GM21367 (cell line): ENCODE data around the gene RABGAP1L.
"Not testable (repeated sequence)": the region's sequence is repeated elsewhere in the genome, so short reads cannot be mapped to it uniquely, and the experiment has no call there.

Source experiments
- ATAC-seq: cut with Tn5 transposase; IDR thresholded peaks from one replicate; pipeline ENCODE4 v1.9.1; 2021; ENCODE audit not compliant: unreplicated experiment

The RABGAP1L gene

GRCh38 chr1:174358786-174359453 is 199.6 kb downstream of the RABGAP1L start:
- ATAC-seq = no peak

- ATAC-seq = no peak
Measured at GRCh38 chr1:174359454-174359805, 200.1 kb downstream of the RABGAP1L start.

GRCh38 chr1:174364996-174365736 is 205.8 kb downstream of the RABGAP1L start:
- ATAC-seq = no peak

GRCh38 chr1:174366946-174367345 is 207.6 kb downstream of the RABGAP1L start:
- no peak for ATAC-seq

GRCh38 chr1:174367892-174368291 is 208.6 kb downstream of the RABGAP1L start:
- ATAC-seq = no peak

GRCh38 chr1:174376030-174376429 is 216.7 kb downstream of the RABGAP1L start:
- no peak for ATAC-seq

- no peak for ATAC-seq
Measured at GRCh38 chr1:174391716-174392115, 232.4 kb downstream of the RABGAP1L start.

- ATAC-seq = no peak
Measured at GRCh38 chr1:174393885-174394284, 234.6 kb downstream of the RABGAP1L start.

GRCh38 chr1:174397261-174397660 is 237.9 kb downstream of the RABGAP1L start:
- no peak for ATAC-seq

GRCh38 chr1:174398246-174398645 is 238.9 kb downstream of the RABGAP1L start:
- no peak for ATAC-seq

GRCh38 chr1:174399211-174399610 is 239.9 kb downstream of the RABGAP1L start:
- no peak for ATAC-seq

GRCh38 chr1:174401075-174401474 is 241.8 kb downstream of the RABGAP1L start:
- ATAC-seq = no peak

GRCh38 chr1:174405219-174405618 is 245.9 kb downstream of the RABGAP1L start:
- ATAC-seq = no peak

GRCh38 chr1:174406421-174406820 is 247.1 kb downstream of the RABGAP1L start:
- no peak for ATAC-seq

GRCh38 chr1:174407665-174408064 is 248.3 kb downstream of the RABGAP1L start:
- no peak for ATAC-seq

GRCh38 chr1:174408146-174408545 is 248.8 kb downstream of the RABGAP1L start:
- ATAC-seq = no peak

GRCh38 chr1:174409801-174410200 is 250.5 kb downstream of the RABGAP1L start:
- ATAC-seq = not testable (repeated sequence)

- no peak for ATAC-seq
Measured at GRCh38 chr1:174413632-174414031, 254.3 kb downstream of the RABGAP1L start.

GRCh38 chr1:174414203-174414602 is 254.9 kb downstream of the RABGAP1L start:
- no peak for ATAC-seq

GRCh38 chr1:174415506-174415905 is 256.2 kb downstream of the RABGAP1L start:
- no peak for ATAC-seq

GRCh38 chr1:174417921-174418320 is 258.6 kb downstream of the RABGAP1L start:
- no peak for ATAC-seq

GRCh38 chr1:174425121-174425520 is 265.8 kb downstream of the RABGAP1L start:
- ATAC-seq = no peak

- no peak for ATAC-seq
Measured at GRCh38 chr1:174426153-174426552, 266.8 kb downstream of the RABGAP1L start.
